GM12872 (cell line): ENCODE data around the gene C2orf76.

Experiments
- TF ChIP-seq, protein P1 (sequence below): IDR thresholded peaks from 3 replicates; pipeline ENCODE4 v1.5.1; 2011; ENCODE audit warnings: low read depth, mild to moderate bottlenecking, low read length, moderate library complexity; ENCODE audit not compliant: insufficient read depth

Gene C2orf76

DNA sequence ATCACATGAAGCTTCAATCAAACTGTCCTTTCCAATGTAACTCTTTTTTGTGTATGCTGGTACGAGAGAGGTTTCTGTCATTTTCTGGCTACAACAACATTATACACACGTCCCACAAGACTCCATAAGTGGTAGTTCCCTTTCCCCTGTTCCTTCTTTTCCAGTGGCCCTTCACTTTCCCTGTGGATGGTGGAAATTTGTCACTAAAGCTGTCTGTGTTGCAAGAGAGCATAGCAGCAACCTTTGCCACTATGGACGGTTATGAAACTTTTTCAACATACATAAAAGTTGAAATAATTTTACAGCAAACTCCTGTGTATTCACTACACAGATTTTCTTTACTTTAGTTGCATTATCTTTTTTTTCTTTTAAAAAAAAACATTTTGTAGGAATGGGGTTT lies 18.8 kb upstream of the C2orf76 start:
- TF ChIP-seq, protein P1, sequence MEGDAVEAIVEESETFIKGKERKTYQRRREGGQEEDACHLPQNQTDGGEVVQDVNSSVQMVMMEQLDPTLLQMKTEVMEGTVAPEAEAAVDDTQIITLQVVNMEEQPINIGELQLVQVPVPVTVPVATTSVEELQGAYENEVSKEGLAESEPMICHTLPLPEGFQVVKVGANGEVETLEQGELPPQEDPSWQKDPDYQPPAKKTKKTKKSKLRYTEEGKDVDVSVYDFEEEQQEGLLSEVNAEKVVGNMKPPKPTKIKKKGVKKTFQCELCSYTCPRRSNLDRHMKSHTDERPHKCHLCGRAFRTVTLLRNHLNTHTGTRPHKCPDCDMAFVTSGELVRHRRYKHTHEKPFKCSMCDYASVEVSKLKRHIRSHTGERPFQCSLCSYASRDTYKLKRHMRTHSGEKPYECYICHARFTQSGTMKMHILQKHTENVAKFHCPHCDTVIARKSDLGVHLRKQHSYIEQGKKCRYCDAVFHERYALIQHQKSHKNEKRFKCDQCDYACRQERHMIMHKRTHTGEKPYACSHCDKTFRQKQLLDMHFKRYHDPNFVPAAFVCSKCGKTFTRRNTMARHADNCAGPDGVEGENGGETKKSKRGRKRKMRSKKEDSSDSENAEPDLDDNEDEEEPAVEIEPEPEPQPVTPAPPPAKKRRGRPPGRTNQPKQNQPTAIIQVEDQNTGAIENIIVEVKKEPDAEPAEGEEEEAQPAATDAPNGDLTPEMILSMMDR, result no peak

DNA sequence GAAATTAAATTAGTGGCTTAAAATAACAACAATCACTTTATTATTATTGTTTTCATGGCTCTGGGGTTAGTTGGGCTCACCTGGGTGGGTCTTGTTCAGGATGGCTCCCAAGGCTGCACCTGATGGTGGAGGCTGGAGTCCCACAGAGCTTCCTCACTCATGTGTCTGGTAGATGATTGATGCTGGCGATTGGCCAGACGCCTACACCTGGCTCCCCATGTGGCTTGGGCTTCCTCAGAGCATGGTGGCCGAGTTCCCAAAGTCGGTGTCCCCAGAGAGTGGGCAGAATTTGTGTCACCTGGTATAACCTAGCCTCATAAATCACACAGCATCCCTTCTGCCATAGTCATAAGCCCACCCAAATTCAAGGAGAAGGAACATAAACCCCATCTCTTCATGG lies 18.3 kb upstream of the C2orf76 start:
- TF ChIP-seq, protein P1, result no peak

DNA sequence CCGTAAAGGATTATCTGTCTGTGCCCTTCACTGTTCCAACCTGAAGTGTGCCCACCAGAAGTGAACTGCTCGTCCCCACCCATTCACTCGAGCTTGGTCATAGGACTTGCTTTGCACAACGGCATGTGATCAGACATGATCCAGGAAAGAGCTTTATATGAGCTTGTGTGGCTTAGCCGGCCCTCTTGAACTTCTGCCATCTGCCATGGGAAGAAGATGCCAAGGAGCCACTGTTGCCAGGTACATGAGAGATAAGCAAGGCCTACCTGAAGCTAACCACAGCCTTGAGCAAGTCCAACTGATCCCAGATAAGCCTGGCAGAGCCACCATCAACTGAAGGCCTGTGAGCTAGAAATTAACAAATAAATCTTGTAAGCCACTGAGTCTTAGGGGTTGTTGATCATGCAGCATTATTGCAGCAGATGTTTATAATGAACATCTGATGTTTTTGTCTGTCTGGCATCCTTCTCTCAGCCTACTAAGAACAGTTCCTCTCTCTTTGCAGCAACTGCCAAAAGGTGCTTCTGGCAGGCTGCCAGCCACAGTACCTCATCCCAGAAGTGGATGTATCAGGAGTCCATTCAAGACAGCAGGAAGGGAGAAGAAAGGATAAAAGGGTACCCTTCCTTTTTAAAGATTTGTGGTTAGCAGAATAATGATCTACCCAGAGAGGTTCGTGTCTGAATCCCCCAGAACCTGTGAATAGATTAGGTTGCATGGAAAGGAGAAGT lies 16.9 kb upstream of the C2orf76 start:
- TF ChIP-seq, protein P1, result no peak

DNA sequence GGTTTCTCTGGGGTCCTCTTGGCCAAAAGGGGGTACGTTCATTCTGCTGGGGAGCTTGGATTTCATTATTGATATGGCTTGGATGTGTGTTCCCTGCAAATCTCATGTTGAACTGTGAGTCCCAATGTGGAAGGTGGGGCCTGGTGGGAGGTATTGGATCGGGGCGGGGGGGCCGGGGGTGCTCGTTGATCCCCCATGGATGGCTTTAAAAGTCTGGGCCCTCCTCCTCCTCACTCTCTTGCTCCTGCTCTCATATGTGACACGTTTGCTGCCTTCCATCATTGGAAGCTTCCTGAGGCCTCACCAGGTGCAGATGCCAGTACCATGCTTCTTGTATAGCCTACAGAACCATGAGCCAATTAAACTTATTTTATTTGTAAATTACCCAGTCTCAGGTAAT lies 11.9 kb upstream of the C2orf76 start:
- TF ChIP-seq, protein P1, result no peak

DNA sequence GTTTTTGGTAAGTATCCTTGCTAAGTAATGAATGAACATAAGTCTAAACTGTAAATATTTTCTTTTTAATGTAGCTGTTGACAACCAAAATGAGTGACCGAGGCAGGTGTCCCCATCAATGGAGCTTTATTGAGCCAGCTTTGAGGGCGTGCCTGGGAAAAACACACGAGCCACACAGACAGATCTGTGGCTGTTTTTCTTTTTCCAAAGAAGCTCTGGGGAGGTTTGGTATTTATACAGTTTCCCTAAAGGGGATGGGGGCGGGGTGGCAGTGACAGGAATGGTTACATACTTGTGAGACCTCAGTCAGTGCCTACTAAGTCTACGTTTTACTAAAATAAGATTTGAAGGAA lies 11.3 kb upstream of the C2orf76 start:
- TF ChIP-seq, protein P1, result no peak

DNA sequence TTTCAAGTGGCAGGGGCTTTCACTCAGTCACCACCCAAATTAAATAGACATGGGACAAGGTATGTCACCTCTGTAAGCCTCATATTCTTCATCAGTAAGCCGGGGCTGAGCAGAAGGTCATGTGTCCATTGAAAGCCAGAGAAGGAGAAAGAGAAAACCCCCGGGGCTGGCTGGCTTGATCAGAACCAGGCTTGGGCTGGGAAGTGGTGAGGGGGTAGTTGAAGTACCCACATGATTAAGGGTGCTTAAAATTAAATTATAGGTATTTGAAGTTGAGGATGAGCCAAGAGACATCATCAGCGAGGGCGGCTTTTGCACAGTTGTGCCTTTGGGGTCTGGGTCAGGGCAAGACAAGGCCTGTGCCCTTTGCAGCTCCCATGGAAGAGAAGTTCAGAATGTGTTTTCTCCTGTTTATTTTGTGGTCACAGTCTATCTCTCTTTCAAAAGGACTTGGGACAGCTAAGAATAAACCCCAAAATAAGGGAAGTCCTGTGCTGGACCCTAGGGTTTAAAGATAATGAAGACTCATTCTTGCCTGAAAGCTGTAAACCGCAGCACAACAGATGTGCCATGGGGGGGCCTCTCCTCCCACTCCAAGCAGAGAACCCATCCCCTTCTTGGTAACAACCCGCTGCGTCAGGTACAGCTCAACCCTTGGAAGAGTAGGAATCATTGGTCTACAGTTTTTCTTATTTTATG lies 10.8 kb upstream of the C2orf76 start:
- TF ChIP-seq, protein P1, result no peak

DNA sequence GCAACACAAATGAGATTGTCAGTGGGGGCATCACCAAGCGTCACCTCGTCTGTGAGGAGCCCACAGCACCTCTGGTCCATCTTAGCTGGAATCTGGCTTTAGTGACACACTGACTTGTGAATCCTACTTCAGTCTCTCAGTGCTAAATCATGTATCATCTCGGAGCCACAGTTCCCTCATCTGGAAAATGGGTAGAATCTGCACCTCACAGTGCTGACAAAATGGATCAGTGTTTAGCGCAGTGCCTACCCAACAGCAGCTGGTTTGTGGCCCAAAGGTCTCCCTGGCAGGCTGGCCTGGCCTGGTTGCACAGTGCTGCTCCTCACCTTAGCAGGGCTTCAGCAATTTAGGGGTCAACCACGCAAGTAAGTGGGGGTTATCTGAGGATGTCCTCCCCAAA lies 10.2 kb upstream of the C2orf76 start:
- TF ChIP-seq, protein P1, result no peak
